Fibroblast of skin of left biceps (primary cell): ENCODE data around the gene PSPN.
"Not testable (repeated sequence)": the region's sequence is repeated elsewhere in the genome, so short reads cannot be mapped to it uniquely, and the experiment has no call there.

ENCODE experiments used
- DNase-seq, 2 experiments: peaks; one replicate each; pipeline ENCODE4 v3.0.0-alpha.2; 2013; ENCODE audit warnings: low read depth in 2 of 2

PSPN gene

DNA sequence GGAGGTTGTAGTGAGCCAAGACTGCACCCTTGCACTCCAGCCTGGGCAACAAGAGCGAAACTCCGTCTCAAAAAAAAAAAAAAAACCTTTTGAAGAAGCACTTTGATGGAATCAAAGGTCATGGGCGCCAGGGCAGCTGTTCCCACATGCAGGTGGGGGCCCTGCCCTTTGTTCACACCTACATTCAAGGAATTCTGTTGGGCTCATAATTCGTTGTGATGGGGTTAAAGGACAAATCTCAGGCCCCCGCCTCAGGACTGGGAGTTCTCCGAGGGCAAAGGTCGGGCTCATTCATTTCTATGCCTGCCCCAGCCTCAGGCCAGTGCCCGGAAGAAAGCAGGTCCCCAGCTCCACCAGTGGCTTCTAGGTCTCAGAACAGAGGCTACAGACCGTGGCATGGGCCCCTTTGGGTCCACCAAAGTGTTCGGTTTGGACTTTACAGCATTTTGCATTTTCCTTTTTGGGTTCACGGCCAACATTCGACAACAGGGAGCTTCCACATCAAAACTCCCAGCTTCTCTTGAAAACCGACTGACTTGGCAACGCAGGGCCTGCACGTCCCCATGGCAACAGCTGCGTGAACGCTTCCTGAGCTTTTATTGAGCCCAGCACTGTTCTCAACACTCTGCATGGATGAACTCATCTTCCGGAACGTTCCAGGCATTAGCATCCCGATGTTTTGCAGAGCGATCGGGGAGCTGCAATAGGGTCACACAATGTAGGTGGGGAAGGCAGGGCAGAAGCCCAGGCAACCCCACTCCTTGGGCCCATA is 27.3 kb upstream of the PSPN start:
- peak; percentile 38 to 47 for DNase-seq

DNA sequence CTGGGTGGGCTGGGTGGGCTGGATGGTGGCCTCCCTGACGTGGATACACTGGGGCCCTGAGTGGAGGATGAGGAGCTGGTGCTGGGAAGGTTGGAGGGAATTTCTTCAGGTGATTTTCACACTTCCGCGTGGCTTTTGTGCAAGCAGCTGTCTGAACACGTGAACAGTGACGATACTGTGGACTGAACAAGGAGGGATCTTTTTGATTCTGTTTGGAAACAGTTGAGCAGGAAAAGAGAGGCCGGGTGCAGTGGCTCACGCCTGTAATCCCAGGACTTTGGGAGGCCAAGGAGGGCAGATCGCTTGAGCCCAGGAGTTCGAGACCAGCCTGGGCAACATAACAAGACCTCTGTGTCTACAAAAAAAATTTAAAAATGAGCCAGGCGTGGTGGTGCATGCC is 26.3 kb upstream of the PSPN start:
- DNase-seq = no peak

DNA sequence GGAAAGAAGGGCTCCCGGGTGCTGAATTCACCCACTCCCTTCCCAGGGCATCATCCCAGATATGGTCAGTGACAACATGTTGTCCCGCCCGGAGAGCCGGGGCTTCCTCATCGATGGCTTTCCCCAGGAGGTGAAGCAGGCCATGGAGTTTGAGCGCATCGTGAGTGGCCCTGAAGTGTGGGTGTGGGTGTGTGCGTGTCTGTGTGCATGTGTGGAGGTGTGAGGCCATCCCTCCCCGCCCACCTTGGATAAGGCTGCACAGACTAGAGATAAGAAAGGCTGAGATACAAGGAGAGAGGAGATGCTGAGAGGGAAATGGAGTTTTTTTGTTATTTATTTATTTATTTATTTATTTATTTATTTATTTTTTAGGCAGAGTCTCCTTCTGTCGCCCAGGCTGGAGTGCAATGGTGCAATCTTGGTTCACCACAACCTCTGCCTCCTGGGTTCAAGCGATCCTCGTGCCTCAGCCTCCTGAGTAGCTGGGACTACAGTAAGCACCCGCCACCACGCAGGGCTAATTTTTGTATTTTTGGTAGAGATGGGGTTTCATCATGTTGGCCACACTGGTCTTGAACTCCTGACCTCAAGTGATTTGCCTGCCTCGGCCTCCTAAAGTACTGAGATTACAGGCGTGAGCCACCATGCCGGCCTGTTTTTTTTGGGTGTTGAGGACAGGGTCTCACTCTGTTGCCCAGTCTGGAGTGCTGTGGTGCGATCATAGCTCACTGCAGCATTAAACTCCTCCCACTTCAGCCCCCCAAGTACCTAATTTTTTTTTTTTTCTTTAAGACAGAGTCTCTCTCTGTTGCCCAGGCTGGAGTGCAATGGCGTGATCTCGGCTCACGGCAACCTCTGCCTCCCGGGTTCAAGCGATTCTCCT is 24.6 kb upstream of the PSPN start:
- DNase-seq = not testable (repeated sequence)

DNA sequence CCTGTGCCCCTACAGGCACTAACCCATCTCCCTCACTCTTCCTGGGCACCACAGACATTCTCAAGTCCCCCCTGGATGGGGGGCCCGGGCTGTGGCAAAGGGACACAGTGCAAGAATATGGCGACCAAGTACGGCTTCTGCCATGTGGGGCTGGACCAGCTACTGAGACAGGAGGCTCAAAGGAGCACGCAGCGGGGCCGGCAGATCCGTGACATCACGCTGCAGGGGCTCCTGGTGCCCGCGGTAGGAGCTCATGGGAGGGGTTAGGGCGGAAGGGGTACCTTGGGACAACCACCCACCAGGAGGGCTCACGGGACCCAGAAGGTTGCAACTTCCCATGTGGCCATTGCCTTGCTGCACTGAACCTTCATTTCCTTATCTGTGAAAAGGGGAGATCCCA is 20.6 kb upstream of the PSPN start:
- no peak for DNase-seq

DNA sequence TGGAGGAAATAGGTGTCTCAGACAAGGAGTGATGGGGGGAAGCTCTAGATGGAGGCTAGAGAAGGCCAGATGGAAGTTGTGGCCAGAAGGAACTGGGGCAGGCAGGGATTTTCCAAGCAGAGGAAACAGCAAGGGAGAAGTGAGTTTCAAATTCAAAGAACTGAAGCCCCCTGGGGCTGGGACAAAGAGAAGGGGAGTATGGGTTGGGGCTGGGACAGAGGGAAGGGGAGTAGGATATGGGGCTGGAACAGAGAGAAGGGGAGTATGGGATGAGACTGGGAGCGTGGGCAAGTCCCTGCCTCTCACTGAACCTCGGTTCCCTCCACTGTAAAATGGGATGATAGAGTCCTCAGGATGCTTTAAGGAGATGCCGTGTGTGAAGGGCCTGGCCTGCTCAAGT is 19.1 kb upstream of the PSPN start:
- no peak for DNase-seq

DNA sequence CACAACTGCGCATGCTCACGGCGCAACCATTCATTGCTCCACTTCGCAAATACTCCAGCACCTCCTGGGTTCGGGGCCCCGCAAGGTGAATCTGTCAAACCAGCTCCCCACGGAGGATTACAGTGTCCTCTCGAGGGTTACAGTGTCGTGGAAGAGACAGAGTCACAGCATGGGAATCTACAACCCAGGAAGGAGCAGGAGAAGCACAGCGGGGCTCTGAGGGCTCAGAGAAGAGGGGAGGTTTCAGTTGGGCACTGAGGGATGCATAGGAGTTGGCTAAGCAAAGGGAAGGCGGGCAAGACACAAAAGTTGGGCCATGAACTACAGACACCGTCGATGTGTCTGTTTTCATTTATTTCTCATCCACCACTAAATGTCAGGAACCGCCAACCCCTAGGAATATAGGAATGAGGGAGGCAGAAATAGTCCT is 18.3 kb upstream of the PSPN start:
- no peak for DNase-seq

DNA sequence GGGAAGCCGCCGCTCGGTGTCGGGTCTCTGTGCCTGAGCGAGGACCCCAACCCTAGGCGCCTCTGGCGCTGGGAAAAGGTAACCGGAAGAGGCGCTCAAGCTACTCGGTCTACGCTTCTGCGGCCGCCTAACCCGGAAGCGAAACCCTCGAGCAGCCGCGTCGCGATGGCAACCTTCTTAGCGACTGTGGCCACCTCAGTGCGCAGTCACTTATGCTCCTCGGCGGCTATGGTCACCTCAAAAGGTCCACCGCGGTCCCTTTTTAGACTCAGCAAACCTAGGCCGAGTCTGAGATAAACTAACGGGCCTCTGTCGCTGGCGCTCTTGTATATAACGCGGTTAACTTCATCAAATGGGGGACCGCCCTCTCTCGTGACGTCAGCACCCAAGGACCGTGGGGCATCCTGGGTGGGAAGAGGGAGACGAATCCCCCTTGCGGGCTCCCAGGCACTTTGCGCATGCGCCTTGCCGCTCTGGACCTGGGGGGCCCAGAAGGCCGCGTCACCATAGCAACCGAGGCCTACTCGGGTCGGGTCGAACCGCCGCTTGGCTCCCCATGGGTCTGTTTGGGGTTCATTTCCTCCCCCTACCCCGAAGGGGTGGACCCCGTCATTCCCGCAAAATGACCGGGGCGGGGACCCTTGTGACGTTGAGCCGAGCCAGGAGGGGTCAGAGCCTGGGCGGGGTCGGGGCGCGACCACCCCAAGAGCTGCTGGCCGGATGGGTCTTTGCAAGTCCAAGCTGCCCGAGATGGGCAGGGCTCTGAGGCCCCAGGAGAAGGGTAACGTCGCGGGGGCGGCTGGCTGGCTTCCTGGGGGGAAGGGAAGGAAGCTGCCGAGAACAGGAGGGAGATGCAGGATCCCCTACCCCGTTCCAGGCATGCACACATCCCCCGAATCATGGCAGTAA is 17.6 kb upstream of the PSPN start, which contains the start of gene GTF2F1:
Gene GTF2F1 (minus strand): TSS at position 91 of the 909 bp plus-strand sequence. CDS start 169 bp downstream, outside the sequence.
- DNase-seq = peak; percentile 92 to 93

DNA sequence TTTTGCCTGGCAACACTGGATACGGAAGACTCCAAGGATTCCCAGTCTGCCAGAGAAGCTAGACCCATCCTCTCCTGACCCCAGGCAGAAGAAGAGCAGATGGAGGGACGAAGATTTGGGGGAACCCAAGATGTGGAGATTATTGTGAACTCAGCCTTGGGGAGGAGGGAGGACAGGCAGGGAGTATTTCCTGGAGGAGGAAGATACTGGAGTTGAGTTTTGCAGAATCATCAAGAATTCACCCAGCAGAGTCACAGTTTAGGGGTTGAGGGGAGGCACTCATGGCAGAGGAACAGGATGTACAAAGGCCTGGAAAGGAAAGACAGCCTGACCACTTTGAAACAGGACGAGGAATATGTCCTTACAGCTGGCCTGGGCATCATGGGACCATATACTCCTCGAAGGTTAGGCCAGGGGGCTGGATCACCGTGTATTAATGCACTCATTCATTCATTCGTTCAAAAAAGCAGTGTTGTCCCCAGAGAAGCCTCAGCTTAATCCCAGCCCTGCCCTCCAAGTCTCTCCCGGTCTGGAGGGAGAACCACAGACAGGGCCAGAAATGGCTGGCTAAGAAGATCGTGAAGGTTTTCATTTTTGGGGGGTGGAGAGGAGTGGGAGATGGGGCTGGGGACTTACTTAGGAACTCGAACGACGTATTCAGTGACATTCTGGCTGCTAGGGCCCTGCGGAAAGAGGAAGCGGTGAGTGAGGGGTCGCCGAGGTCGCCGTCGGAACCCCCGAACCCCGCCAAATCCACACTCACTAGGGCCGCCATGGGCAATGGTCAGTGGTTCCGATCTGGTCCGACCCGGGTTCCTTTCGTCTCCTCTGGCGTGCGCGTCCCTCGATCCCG is 16.7 kb upstream of the PSPN start:
- DNase-seq = no peak

DNA sequence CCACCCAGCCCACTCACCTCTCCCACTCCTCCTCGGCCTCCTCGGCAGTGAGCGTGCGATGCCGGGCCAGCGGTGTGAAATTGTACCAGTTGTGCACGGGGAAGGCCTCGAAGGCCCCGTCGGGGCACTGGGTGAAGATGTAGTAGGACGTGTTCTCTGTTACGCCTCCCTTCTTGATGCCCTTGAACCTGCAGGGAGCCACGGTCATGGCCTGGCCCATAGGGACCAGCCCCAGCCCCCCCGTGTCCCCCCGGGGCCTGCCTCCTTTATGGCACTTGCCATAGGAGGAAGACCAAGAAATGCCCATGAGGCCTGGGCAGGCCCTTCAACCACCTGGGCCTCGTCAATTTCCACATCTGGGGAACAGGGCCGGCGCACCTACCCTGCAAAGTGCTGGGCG is 11.6 kb upstream of the PSPN start:
- no peak for DNase-seq

DNA sequence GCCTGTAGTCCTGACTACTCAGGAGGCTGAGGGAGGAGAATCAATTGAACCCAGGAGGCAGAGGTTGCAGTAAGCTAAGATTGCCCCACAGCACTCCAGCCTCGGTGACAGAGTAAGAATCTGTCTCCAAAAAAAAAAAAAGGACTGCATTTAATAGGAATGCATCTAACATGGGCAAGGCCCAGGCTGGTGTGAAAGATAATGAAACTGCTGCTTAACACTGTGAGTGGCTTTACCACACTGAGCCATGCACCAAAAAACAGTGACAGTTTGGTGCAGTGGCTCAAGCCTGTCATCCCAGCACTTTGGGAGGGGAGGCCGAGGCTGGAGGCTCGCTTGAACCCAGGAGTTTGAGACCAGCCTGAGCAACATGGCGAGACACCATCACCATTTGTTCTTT is 8.6 kb upstream of the PSPN start:
- no peak for DNase-seq

DNA sequence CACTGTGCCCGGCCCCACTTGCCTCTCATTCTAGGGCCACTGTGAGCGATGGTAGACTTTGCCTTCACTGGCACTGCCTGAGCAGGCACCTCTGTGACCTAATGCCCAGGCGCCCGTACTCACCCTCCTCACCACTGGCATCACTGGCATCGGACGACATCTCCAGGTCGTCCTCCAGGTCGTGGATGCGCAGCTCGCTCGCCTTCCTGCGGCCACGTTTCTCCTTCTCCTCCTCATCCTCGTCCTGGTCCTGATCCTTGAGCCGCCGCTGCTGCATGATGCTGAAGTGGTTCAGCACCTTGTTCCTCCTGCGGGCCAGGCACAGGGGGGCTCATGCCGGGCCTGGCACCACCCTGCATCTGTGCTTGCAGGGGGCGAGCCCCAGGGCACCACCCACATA is 7.5 kb upstream of the PSPN start:
- no peak for DNase-seq

DNA sequence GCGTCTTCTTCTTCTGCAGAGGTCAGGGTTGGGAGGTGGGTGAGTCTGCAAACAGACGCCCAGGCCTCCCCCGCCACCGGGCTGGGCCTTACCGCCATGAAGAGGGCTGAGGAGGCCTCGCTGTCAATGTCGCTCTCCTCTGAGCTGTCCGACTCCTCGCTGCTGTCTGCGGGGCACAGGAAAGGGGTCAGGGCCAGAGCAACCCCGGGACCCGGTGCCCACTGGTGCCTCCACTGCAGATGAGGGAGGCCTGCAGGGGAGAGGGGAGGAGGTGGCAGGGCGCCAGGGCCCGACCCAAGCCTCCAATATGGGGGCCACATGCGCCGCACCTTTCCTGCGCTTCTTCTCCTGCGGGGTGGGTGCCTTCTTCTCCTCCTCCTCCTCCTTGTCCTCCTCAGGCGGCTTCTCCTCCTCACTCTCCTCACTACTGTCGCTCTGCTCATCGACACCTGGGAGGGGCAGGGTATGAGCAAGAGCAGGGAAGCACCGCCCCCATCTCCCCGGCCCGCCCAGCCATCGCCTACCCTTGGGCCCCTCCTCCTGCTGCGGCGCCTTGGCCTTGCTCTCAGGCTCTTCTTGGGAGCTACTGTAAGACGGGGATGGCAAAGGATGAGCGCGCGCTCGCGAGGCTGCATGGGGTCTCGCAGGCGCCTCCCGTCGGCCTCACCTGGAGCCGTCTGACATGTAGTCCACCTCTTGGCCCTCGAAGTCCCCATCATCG is 5.5 kb upstream of the PSPN start:
- no peak for DNase-seq

DNA sequence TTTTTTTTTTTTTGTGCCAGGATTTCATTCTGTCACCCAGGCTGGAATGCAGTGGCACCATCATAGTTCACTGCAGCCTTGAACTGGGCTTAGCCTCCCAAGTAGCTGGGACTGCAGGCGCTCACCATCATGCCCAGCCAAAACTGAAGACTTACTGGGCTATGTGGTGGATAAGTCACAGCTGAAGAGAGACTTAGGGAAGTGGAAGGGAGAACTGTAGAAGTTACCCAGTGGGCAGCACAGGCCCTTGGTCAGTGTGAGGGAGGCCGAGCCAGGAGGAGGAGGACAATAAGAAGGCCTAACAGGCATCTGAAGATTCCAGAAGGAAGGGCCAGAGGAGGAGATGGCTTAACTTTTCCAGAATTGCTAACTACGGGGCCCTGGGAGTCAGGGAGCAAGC is 4.0 kb upstream of the PSPN start:
- DNase-seq = no peak

DNA sequence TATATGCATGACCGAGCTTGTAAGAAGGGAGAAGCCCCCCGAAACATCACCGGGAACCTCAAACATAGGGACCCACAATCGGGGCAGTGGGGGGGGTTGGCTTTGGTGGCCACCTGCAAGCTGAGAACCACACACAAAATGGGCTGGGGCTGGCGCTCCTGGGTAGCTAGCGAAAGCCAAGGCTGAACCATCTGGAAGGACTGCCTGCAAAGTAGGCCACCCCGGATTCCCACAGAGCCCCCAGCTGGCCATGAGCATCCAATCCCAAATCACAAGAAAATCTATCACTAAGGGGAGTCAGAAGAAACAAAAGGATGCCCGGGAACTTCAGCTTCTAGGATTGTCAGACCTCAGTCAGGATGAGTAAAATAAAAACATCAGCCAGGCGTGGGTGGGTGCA is 2.8 kb upstream of the PSPN start:
- DNase-seq = no peak

DNA sequence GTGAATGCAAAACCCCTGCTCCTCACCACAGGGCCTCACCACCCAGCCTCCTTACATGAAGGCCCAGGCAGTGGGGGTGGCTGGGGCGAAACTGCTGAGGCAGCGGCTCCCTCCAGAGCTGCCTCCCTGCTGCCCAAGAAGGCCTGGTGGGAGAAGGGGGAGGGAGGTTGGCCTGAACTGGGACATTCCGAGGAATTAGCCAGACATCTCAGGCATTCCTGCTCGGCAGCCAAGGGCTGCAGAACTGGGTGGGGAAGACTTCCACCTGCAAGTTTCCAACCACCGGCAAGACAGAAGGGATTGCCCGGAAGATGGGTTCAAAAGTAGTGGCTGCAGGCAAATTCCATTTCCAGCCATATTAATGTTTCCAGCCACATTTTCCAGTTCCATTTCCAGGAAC is 2.3 kb upstream of the PSPN start:
- DNase-seq = peak; percentile 23

DNA sequence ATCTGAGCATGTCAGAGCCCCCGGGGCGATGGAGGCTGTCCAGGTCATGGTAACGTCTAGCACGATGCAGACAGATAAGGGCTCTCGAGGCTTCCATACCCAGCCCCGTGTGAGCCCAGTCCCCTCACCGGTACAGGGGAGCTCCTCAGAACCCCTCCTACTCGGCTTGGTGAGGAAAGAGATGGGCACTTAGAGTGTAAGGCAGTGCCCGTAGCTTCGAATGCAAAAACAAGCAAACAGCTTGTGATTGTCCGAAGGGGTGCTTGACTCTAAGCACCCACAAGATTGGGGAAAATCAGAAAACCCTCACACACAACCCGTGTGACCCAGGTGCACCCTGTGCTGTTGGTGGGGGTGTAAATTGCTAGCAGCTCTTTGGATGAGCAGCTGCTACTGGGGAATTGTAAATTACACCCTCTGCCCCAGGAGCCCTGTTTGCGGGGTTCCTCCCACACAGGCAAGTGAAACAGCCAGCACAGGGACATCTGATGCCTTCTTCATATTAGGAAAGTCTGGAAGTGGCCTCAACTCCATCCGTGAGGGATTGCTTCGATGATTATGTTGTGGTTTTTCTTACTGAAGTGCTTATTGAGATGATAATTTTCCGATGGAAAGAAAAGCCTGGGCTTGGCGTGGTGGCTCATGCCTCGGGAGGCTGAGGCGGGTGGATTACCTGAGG is 918 bp upstream of the PSPN start:
- no peak for DNase-seq

DNA sequence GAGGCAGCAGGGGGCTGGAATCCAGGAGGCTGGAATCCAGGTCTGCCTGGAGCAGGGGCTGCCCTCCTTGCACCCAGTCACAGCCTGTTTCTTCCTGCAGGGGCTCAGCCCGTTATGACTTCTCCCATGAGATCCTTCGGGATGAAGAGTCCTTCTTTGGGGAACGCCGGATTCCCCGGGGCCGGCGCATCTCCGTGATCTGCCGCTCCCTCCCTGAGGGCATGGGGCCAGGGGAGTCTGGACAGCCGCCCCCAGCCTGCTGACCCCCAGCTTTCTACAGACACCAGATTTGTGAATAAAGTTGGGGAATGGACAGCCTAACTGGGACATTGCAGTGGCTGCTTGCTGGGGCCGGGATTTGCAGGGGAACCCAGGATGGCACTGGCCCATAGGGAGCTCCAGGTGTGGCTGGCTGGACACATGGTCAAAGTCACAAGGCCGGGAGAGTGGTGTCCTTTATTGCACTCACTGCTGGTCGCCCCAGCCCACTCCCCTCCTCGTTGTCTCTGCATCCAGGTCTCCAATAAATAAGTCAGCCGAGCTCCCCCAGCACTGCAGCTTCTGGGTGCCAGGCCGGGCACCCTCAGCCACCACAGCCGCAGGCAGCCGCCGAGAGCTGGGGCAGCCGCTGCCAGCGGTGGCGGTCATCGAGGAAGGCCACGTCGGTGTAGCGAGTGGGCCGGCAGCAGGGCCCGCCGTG is 872 bp downstream of the PSPN start:
- DNase-seq = no peak

DNA sequence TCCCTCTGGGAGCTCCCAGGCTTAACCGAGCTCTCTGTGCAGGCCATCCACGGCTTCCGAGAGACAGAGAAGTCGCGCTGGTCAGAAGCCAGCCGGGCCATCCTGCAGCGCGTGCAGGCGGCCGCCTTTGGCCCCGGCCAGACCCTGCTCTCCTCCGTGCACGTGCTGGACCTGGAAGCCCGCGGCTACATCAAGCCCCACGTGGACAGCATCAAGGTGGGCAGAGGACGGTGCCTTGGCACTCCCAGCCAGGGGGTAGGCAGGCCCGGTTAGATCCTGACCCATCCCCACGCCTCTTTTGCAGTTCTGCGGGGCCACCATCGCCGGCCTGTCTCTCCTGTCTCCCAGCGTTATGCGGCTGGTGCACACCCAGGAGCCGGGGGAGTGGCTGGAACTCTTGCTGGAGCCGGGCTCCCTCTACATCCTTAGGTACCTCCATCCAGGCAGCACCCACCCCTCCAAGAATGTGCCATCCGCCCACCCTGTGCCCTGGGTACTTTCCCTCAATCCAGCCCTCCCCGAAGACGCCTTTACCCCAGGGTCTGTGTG is 1.5 kb downstream of the PSPN start:
- no peak for DNase-seq

DNA sequence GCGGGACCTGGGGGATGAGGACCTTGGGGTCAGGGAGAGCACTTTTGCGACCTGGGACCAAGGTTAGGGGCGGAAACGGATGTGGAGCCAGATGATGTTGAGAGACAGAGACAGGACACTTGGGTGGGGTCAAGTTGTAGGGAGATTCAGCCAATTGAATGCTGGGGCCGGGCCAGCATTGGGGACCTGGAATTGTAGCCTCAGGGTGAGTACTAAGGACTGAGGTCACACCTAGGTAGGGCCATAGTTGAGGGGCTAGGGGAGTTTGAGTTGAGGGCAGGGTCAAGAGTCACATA is 2.0 kb downstream of the PSPN start:
- DNase-seq = no peak
